H1 (cell line): ENCODE results near the gene NDUFA11. TPM values are rescaled to one million over a fixed set of nuclear protein-coding genes. Genes with fewer than 3 reads are reported as not detected.

Experiments used
- CTCF ChIA-PET: fragments of 300-600 bp; sonication (Branson Sonifier 250); formaldehyde crosslinking; loops from one replicate; lab custom pipeline; 2021; ENCODE audit not compliant: partially characterized antibody; lab: Charles Lee
- POLR2A ChIA-PET: fragments of 300-600 bp; sonication (Branson Sonifier 250); formaldehyde crosslinking; loops from one replicate; lab custom pipeline; 2021; ENCODE audit warnings: inconsistent platforms; ENCODE audit not compliant: partially characterized antibody; lab: Charles Lee
- DNase-seq, 2 experiments: peaks; one replicate each; pipeline versions ENCODE4 v3.0.0 to v3.0.0-alpha.2; 2010 to 2022; ENCODE audit warnings: low spot score in 2 of 2, low read depth in 1 of 2, mixed read lengths in 1 of 2
- FAIRE-seq: peaks from 2 replicates; lab custom pipeline; 2011; peaks lifted over from hg19 to GRCh38; lab: Jason Lieb, UNC
- H2AFZ ChIP-seq: 2 replicates; pipeline ENCODE4 v1.8.1; 2012; ENCODE audit warnings: low read length, inconsistent platforms
- H2AK5ac ChIP-seq: 2 replicates; pipeline ENCODE4 v1.6.1; 2013; ENCODE audit warnings: low read depth, low read length
- H2BK120ac ChIP-seq: replicated peaks from 2 replicates; pipeline ENCODE3; 2013; ENCODE audit warnings: low read depth, low read length, inconsistent platforms
- H2BK12ac ChIP-seq: 2 replicates; pipeline ENCODE4 v1.6.1; 2013; ENCODE audit warnings: low read depth, low read length
- H2BK15ac ChIP-seq: 2 replicates; pipeline ENCODE4 v1.6.1; 2013; ENCODE audit warnings: low read length
- H2BK20ac ChIP-seq: 2 replicates; pipeline ENCODE4 v1.6.1; 2013; ENCODE audit warnings: low read length
- H2BK5ac ChIP-seq: 2 replicates; pipeline ENCODE4 v1.6.1; 2013; ENCODE audit warnings: low read depth, low read length
- H3K14ac ChIP-seq: 2 replicates; pipeline ENCODE4 v1.6.1; 2013; ENCODE audit warnings: inconsistent platforms; ENCODE audit not compliant: insufficient read length
- H3K18ac ChIP-seq: 2 replicates; pipeline ENCODE4 v1.6.1; 2013; ENCODE audit warnings: low read length; ENCODE audit errors: extremely low read depth
- H3K23ac ChIP-seq: 2 replicates; pipeline ENCODE4 v1.6.1; 2013; ENCODE audit warnings: inconsistent platforms; ENCODE audit not compliant: insufficient read length
- H3K23me2 ChIP-seq: 2 replicates; pipeline ENCODE4 v1.6.1; 2013; ENCODE audit warnings: low read depth, low read length
- H3K27ac ChIP-seq: 2 replicates; pipeline ENCODE4 v1.6.1; 2011; ENCODE audit warnings: low read depth, low read length, inconsistent platforms
- H3K27me3 ChIP-seq, 4 experiments: replicated peaks in 1 of 4; 1 replicate in 1 of 4; 2 replicates in 3 of 4; pipeline versions ENCODE4 v1.6.1 to v1.8.1; 2011 to 2013; ENCODE audit warnings: low read length in 3 of 4, mild to moderate bottlenecking in 3 of 4, inconsistent platforms in 2 of 4, mixed read lengths in 2 of 4, moderate library complexity in 1 of 4; ENCODE audit not compliant: control insufficient read depth in 3 of 4, insufficient read depth in 3 of 4; ENCODE audit errors: extremely low read depth in 1 of 4
- H3K36me3 ChIP-seq, 4 experiments: 2 replicates each; pipeline versions ENCODE4 v1.6.1 to v1.8.1; 2011 to 2013; ENCODE audit warnings: mild to moderate bottlenecking in 4 of 4, low read length in 3 of 4, moderate library complexity in 2 of 4, control low read depth in 1 of 4, inconsistent platforms in 1 of 4; ENCODE audit not compliant: insufficient read depth in 4 of 4, control insufficient read depth in 2 of 4
- H3K4ac ChIP-seq: replicated peaks from 2 replicates; pipeline ENCODE3; 2013; ENCODE audit warnings: low read length, low read depth, mixed read lengths, inconsistent platforms; ENCODE audit not compliant: insufficient read length
- H3K4me1 ChIP-seq, 4 experiments: replicated peaks in 1 of 4; 1 replicate in 1 of 4; 2 replicates in 3 of 4; pipeline versions ENCODE4 v1.6.1 to v1.8.1; 2011 to 2013; ENCODE audit warnings: low read length in 3 of 4, inconsistent platforms in 2 of 4, mixed read lengths in 1 of 4; ENCODE audit not compliant: insufficient read depth in 4 of 4, control insufficient read depth in 3 of 4
- H3K4me2 ChIP-seq, 2 experiments: 2 replicates each; pipeline versions ENCODE4 v1.6.1 to v1.8.1; 2011 to 2013; ENCODE audit warnings: low read depth in 2 of 2, low read length in 2 of 2, control low read depth in 1 of 2, inconsistent platforms in 1 of 2, mild to moderate bottlenecking in 1 of 2; ENCODE audit not compliant: insufficient read depth in 1 of 2
- H3K4me3 ChIP-seq, 4 experiments: fragments of 200-600, 300-600 bp in 1 of 4; sonication (generic), shearing (Covaris generic), sonication (Bioruptor Twin) in 1 of 4; 2 replicates each; pipeline versions ENCODE4 v1.5.1 to v1.8.1; 2011 to 2016; ENCODE audit warnings: low read length in 4 of 4, low read depth in 3 of 4, control low read depth in 2 of 4, inconsistent platforms in 2 of 4, mild to moderate bottlenecking in 2 of 4, mixed read lengths in 1 of 4, moderate library complexity in 1 of 4; ENCODE audit not compliant: insufficient read depth in 2 of 4; ENCODE audit errors: extremely low read depth in 1 of 4
- H3K56ac ChIP-seq: replicated peaks from 2 replicates; pipeline ENCODE3; 2013; ENCODE audit warnings: low read depth, mild to moderate bottlenecking, mixed read lengths, low read length, inconsistent platforms; ENCODE audit not compliant: insufficient read length
- H3K79me1 ChIP-seq: 2 replicates; pipeline ENCODE4 v1.6.1; 2013; ENCODE audit warnings: low read depth, low read length, control low read depth
- H3K79me2 ChIP-seq, 2 experiments: 2 replicates each; pipeline versions ENCODE4 v1.6.1 to v1.8.1; 2012 to 2013; ENCODE audit warnings: low read length in 2 of 2, mild to moderate bottlenecking in 2 of 2, inconsistent platforms in 1 of 2; ENCODE audit not compliant: insufficient read depth in 2 of 2, control insufficient read depth in 1 of 2
- H3K9ac ChIP-seq, 4 experiments: replicated peaks in 1 of 4; 1 replicate in 1 of 4; 2 replicates in 3 of 4; pipeline versions ENCODE4 v1.6.1 to v1.8.1; 2011 to 2013; ENCODE audit warnings: low read depth in 3 of 4, low read length in 3 of 4, control low read depth in 2 of 4, mild to moderate bottlenecking in 2 of 4, moderate library complexity in 2 of 4, inconsistent platforms in 1 of 4; ENCODE audit errors: extremely low read depth in 1 of 4
- H3K9me3 ChIP-seq, 2 experiments: 2 replicates each; pipeline versions ENCODE4 v1.6.1 to v1.8.1; 2012 to 2013; ENCODE audit warnings: mild to moderate bottlenecking in 2 of 2, moderate library complexity in 2 of 2, control low read depth in 1 of 2, inconsistent platforms in 1 of 2, low read depth in 1 of 2, low read length in 1 of 2, mixed read lengths in 1 of 2; ENCODE audit not compliant: insufficient read depth in 2 of 2
- H4K20me1 ChIP-seq, 2 experiments: replicated peaks in 1 of 2; 2 replicates each; pipeline versions ENCODE3 to v1.8.1; 2011 to 2013; ENCODE audit warnings: inconsistent platforms in 2 of 2, low read length in 2 of 2, mild to moderate bottlenecking in 1 of 2; ENCODE audit not compliant: insufficient read depth in 2 of 2, control insufficient read depth in 1 of 2
- H4K5ac ChIP-seq: 2 replicates; pipeline ENCODE4 v1.6.1; 2013; ENCODE audit warnings: low read length, low read depth, mixed read lengths, inconsistent platforms; ENCODE audit not compliant: insufficient read length
- H4K8ac ChIP-seq: 2 replicates; pipeline ENCODE4 v1.8.0; 2013; ENCODE audit warnings: mild to moderate bottlenecking, moderate library complexity, low read length, inconsistent platforms; ENCODE audit not compliant: insufficient read depth; ENCODE audit errors: extremely low read depth
- H4K91ac ChIP-seq: replicated peaks from 2 replicates; pipeline ENCODE3; 2013; ENCODE audit warnings: low read length, mixed read lengths, inconsistent platforms; ENCODE audit not compliant: insufficient read length
- BCL11A ChIP-seq, 2 experiments: IDR thresholded peaks; one replicate each; pipeline ENCODE4 v1.6.1; 2011; ENCODE audit warnings: low read depth in 2 of 2, low read length in 2 of 2, mild to moderate bottlenecking in 2 of 2
- PHF8 ChIP-seq: fragments of 200-600 bp; sonication (generic); conservative IDR thresholded peaks from 2 replicates; pipeline ENCODE4 v1.7.1; 2012; ENCODE audit warnings: low read depth, mild to moderate bottlenecking, inconsistent platforms, low read length, moderate library complexity
- WGBS, 2 experiments: shearing (Covaris generic) in 1 of 2; methylation state at CpG; one replicate each; pipeline versions ENCODE4 v1.1.6 to v1.1.7; 2013 to 2015; ENCODE audit warnings: low lambda C conversion rate in 2 of 2, mixed read lengths in 2 of 2, inconsistent platforms in 1 of 2, low coverage in 1 of 2, missing lambda C conversion rate in 1 of 2; ENCODE audit not compliant: insufficient replicate concordance in 2 of 2, insufficient coverage in 1 of 2, insufficient read length in 1 of 2; ENCODE audit errors: extremely low coverage in 1 of 2, missing lambda C conversion rate in 1 of 2; 5-methylcytosine and 5-hydroxymethylcytosine counted together
- polyA plus RNA-seq, 7 experiments: library from polyadenylated mRNA; depleted of rRNA in 3 of 7; stranded (reverse) in 5 of 7; unstranded in 2 of 7; fragments of >200 nt in 5 of 7; fragments of 200-250 nt in 2 of 7; gene quantifications; 1 replicate in 5 of 7; 2 replicates in 1 of 7; 4 replicates in 1 of 7; pipeline versions ENCODE4 v1.2.1 to v1.2.3, GENCODE V29; 2011 to 2013; ENCODE audit warnings: missing spikeins in 2 of 7, mixed read lengths in 2 of 7
- total RNA-seq: library from RNA; stranded (reverse); fragmentation: NEBNext Ultra II Directional; extraction: Animal tissue kit (Norgen Biotek cat#: 25700); gene quantifications from 2 replicates; pipeline ENCODE4 v1.2.1, GENCODE V29; 2021
- TF ChIP-seq, protein P1 (sequence below): IDR thresholded peaks from 2 replicates; pipeline ENCODE4 v1.6.1; 2012; ENCODE audit warnings: inconsistent platforms

The NDUFA11 gene
- total and polyA plus RNA-seq, 2 of the 8 experiments (the other 6 are each of a cell fraction or from before 2014, with no cell fraction given) = 205 to 1,037 TPM

DNA sequence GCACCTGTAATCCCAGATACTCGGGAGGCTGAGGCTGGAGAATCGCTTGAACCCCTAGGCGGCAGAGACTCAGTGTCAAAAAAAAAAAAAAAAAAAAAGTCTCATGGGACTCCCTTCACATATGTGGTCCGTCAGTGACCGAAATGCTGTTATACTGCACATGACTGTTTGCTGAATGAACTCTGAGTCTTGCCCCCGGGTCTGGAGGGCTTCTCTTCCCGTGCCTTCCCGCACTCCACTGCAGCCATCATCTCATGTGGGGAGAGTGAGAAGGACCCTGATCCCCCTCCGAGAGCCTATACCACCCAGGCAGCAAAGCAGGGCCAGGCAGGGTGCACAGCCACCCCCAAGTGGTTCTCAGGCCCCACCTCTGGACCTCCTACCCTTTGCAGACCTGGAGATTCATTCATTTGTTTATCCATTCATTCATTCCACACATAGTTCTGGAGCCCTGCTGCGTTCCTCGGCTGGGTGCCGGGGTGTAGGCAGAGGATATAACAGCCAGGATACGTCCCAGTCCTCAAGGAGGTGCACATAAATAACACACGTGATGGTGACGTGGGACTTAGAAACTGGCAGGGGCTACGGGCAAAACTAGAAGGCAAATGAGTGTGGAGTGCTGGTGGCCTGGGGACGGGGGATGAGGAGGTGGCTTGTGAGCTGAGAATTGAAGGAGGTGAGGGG is 14.2 kb downstream of the NDUFA11 start:
- POLR2A ChIA-PET = interaction anchor here (0.9 to 5.3 kb wide), 4 partner anchors 8 to 85 kb away, joined by 3 to 43 read pairs (median 20); partner anchors contain the start of gene NRTN

More for the DNA sequence above, 14.2 kb downstream of the NDUFA11 start:
- 85% methylated on average over 17 of the region's 17 CpGs; no CpG with 5 or more reads in 1 of the 2 experiments for WGBS, 2 experiments
- no peak overlapping the region for H3K9ac ChIP-seq
- H3K4me3 ChIP-seq = no peak overlapping the region
- H2BK15ac ChIP-seq = no peak overlapping the region
- H3K23ac ChIP-seq = no peak overlapping the region
- no peak overlapping the region for H3K4ac ChIP-seq
- DNase-seq (no peak), FAIRE-seq (no peak)
- no peak overlapping the region for H4K91ac ChIP-seq
- H3K79me2 ChIP-seq = no peaks in the 10 kb centered on the region
- H3K79me1 ChIP-seq = no peaks in the 10 kb centered on the region
- no peak overlapping the region for H4K5ac ChIP-seq
- H4K8ac ChIP-seq = no peak overlapping the region
- H3K56ac ChIP-seq = no peak overlapping the region
- no peak overlapping the region for H3K4me2 ChIP-seq
- no peak overlapping the region for H2AFZ ChIP-seq
- peaks cover 0 to 4% of the 10 kb centered on the region in 2 experiments for H4K20me1 ChIP-seq
- H3K18ac ChIP-seq = no peak overlapping the region; the same call in 1 of the 2 replicates
- H3K23me2 ChIP-seq = no peaks in the 10 kb centered on the region
- no peak overlapping the region for H2BK20ac ChIP-seq
- H3K27me3 ChIP-seq = peaks cover 0 to 3% (median 0%) of the 10 kb centered on the region in 4 experiments; a peak in 3 of 7 replicates
- no peak overlapping the region for H3K14ac ChIP-seq
- 0 out of 2 replicates have a peak overlapping the region, but pooled peaks have one; percentile 60 for H2BK12ac ChIP-seq
- CTCF ChIA-PET = interaction anchor here (0.7 to 3.5 kb wide), 4 partner anchors 82 to 95 kb away, joined by 3 to 31 read pairs (median 7); partner anchors contain the start of gene NRTN
- TF ChIP-seq, protein P1, sequence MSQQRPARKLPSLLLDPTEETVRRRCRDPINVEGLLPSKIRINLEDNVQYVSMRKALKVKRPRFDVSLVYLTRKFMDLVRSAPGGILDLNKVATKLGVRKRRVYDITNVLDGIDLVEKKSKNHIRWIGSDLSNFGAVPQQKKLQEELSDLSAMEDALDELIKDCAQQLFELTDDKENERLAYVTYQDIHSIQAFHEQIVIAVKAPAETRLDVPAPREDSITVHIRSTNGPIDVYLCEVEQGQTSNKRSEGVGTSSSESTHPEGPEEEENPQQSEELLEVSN = no peak
- TF ChIP-seq BCL11A (IDR thresholded peaks at IDR 0.05; ENCODE audit: low read depth in 2 of 2, low read length in 2 of 2) (no peak), PHF8 (no peak)
- H3K4me1 ChIP-seq = peaks cover 0 to 11% (median 4%) of the 10 kb centered on the region in 4 experiments; a peak in 5 of 7 replicates
- H2BK120ac ChIP-seq = no peak overlapping the region
- H3K9me3 ChIP-seq = no peaks in the 10 kb centered on the region
- no peak overlapping the region for H2AK5ac ChIP-seq
- no peak overlapping the region for H2BK5ac ChIP-seq
- H3K27ac ChIP-seq = no peak overlapping the region
- H3K36me3 ChIP-seq = no peaks in the 10 kb centered on the region
